HepG2 (cell line): ENCODE measurements around the gene RPRD1A. TPM values are rescaled to one million over a fixed set of nuclear protein-coding genes. Genes with fewer than 3 reads are reported as not detected.

Source experiments
- CEBPB ChIP-seq: IDR thresholded peaks from 2 replicates; pipeline ENCODE4 v1.6.1; 2011; ENCODE audit warnings: low read depth, low read length, improper control_type of control experiment, borderline replicate concordance
- CEBPZ ChIP-seq: IDR thresholded peaks from 2 replicates; pipeline ENCODE4 v1.6.1; 2012; ENCODE audit warnings: low read length, improper control_type of control experiment
- GPN1 ChIP-seq: sonication (generic); formaldehyde crosslinking; IDR thresholded peaks from 2 replicates; pipeline ENCODE4 v1.5.1; 2020; ENCODE audit warnings: missing genetic modification reagents, borderline replicate concordance
- IRX3 ChIP-seq: sonication (generic); formaldehyde crosslinking; IDR thresholded peaks from 2 replicates; pipeline ENCODE4 v1.8.1; 2023; ENCODE audit warnings: mild to moderate bottlenecking, low read depth, missing genetic modification reagents, borderline replicate concordance
- SMAD9 ChIP-seq: sonication (generic); formaldehyde crosslinking; IDR thresholded peaks from 2 replicates; pipeline ENCODE4 v1.5.1; 2020; ENCODE audit warnings: mild to moderate bottlenecking, missing genetic modification reagents
- TBP ChIP-seq: sonication (generic); formaldehyde crosslinking; IDR thresholded peaks from 2 replicates; pipeline ENCODE4 v1.5.0; 2020; ENCODE audit warnings: missing genetic modification reagents
- THYN1 ChIP-seq: sonication (generic); formaldehyde crosslinking; IDR thresholded peaks from 2 replicates; pipeline ENCODE4 v1.8.1; 2023; ENCODE audit warnings: low read depth, mild to moderate bottlenecking, moderate library complexity, missing genetic modification reagents, borderline replicate concordance
- TSC22D2 ChIP-seq: sonication (generic); formaldehyde crosslinking; IDR thresholded peaks from 2 replicates; pipeline ENCODE4 v1.5.1; 2020; ENCODE audit warnings: missing genetic modification reagents, mild to moderate bottlenecking, borderline replicate concordance
- U2AF2 ChIP-seq: fragments of 200-400 bp; formaldehyde crosslinking; IDR thresholded peaks from 2 replicates; pipeline ENCODE4 v1.6.1; 2017; ENCODE audit warnings: low read depth, mild to moderate bottlenecking, low read length
- ZNF20 ChIP-seq: sonication (generic); formaldehyde crosslinking; IDR thresholded peaks from 2 replicates; pipeline ENCODE4 v1.4.0; 2020; ENCODE audit warnings: mild to moderate bottlenecking, moderate library complexity, missing genetic modification reagents
- ZNF674 ChIP-seq: sonication (generic); formaldehyde crosslinking; IDR thresholded peaks from 2 replicates; pipeline ENCODE4 v1.5.0; 2020; ENCODE audit warnings: low read depth, mild to moderate bottlenecking, missing genetic modification reagents
- ZNF737 ChIP-seq: sonication (generic); formaldehyde crosslinking; IDR thresholded peaks from 2 replicates; pipeline ENCODE4 v1.5.0; 2020; ENCODE audit warnings: missing genetic modification reagents, mild to moderate bottlenecking, borderline replicate concordance
- polyA plus RNA-seq, 8 experiments: library from polyadenylated mRNA; depleted of rRNA in 3 of 8; stranded (reverse) in 7 of 8; unstranded in 1 of 8; fragments of >200 nt; fragmentation: Illumina TruSeq in 4 of 8; extraction: Trizol in 4 of 8; gene quantifications; 2 replicates each; pipeline versions ENCODE4 v1.2.1 to v1.2.3, GENCODE V29; 2011 to 2016; ENCODE audit warnings: low read depth in 4 of 8, missing spikeins in 1 of 8, mixed read lengths in 1 of 8; ENCODE audit not compliant: insufficient read depth in 1 of 8
- total RNA-seq, 5 experiments: library from RNA; depleted of rRNA; stranded (reverse); fragments of >200 nt; fragmentation: Illumina TruSeq; extraction: Trizol; gene quantifications; 2 replicates each; pipeline ENCODE4 v1.2.3, GENCODE V29; 2016; ENCODE audit warnings: low read depth in 1 of 5
- TF ChIP-seq, protein P1 (sequence below): IDR thresholded peaks from 2 replicates; pipeline ENCODE4 v1.6.1; 2016; ENCODE audit warnings: low read depth
- TF ChIP-seq, protein P2 (sequence below): IDR thresholded peaks from 2 replicates; pipeline ENCODE4 v1.6.1; 2016; ENCODE audit warnings: mild to moderate bottlenecking, missing biosample characterization, missing genetic modification reagents
- TF ChIP-seq, protein P3 (sequence below): IDR thresholded peaks from 2 replicates; pipeline ENCODE4 v1.6.1; 2016
- TF ChIP-seq, protein P4 (sequence below): sonication (generic); formaldehyde crosslinking; IDR thresholded peaks from 2 replicates; pipeline ENCODE4 v1.9.0; 2021; ENCODE audit warnings: missing genetic modification reagents, borderline replicate concordance
- TF ChIP-seq, protein P5 (sequence below): IDR thresholded peaks from 2 replicates; pipeline ENCODE4 v1.6.1; 2016; ENCODE audit warnings: control low read depth

Gene RPRD1A
- total and polyA plus RNA-seq, 2 of the 13 experiments (the other 11 are each of a cell fraction or from before 2014, with no cell fraction given): 42.5 to 78.2 TPM

DNA sequence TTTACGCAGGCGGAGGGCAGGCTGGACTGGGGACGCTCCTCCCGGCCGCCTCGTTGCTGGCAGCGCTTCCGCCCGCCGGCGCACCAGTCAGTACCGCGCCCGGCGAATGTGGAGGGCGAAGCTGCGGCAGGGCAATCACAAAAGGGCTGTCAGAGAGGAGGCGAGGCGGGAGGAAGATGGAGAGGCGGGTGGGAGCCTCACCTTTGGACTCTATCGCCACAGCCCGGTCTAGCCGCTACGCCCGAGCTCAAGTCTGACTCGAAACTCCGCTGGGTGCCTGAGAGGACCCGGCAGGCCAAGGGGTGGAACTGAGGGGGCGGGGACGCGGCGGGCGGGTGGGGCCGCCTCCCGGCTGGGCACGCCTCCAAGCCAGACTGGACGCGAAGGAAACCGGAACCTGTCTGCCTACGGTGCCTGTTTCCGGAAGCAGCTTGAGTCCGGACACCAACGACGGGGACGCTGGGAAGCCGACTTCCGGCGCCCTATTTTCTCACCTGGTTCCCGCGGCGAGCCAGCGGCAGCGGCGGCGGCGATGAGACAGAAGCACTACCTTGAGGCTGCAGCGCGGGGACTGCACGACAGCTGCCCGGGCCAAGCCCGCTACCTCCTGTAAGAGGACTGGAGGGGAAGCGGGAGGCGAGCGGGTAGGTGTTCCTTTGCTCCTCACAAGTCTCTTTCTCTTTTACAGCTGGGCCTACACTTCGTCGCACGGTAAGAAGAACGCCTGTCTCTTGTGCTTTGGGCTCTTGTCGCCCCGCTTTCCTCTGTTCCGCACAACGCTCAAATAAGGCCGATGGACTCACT, 95.0 kb downstream of the RPRD1A start, which contains the start of gene RMP24 (continued):
- TF ChIP-seq, protein P1, sequence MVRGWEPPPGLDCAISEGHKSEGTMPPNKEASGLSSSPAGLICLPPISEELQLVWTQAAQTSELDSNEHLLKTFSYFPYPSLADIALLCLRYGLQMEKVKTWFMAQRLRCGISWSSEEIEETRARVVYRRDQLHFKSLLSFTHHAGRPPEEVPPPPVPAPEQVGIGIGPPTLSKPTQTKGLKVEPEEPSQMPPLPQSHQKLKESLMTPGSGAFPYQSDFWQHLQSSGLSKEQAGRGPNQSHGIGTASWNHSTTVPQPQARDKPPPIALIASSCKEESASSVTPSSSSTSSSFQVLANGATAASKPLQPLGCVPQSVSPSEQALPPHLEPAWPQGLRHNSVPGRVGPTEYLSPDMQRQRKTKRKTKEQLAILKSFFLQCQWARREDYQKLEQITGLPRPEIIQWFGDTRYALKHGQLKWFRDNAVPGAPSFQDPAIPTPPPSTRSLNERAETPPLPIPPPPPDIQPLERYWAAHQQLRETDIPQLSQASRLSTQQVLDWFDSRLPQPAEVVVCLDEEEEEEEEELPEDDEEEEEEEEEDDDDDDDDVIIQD (CRISPR knock-in tag): no peak; the same call in 1 of the 2 replicates
- TF ChIP-seq CEBPB: no peak
- TF ChIP-seq THYN1 (CRISPR knock-in tag): 0 out of 2 replicates have a peak, but pooled peaks have one; percentile 78
- TF ChIP-seq TSC22D2 (CRISPR knock-in tag): no peak; the same call in 1 of the 2 replicates
- 0 out of 2 replicates have a peak, but pooled peaks have one; percentile 27 for TF ChIP-seq TBP (CRISPR knock-in tag)
- no peak for TF ChIP-seq U2AF2
- no peak for TF ChIP-seq ZNF737 (CRISPR knock-in tag)
- TF ChIP-seq CEBPZ: no peak
- TF ChIP-seq, protein P2, sequence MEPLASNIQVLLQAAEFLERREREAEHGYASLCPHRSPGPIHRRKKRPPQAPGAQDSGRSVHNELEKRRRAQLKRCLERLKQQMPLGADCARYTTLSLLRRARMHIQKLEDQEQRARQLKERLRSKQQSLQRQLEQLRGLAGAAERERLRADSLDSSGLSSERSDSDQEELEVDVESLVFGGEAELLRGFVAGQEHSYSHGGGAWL (CRISPR knock-in tag): peak; percentile 63; the same call in 1 of the 2 replicates
- TF ChIP-seq, protein P3, sequence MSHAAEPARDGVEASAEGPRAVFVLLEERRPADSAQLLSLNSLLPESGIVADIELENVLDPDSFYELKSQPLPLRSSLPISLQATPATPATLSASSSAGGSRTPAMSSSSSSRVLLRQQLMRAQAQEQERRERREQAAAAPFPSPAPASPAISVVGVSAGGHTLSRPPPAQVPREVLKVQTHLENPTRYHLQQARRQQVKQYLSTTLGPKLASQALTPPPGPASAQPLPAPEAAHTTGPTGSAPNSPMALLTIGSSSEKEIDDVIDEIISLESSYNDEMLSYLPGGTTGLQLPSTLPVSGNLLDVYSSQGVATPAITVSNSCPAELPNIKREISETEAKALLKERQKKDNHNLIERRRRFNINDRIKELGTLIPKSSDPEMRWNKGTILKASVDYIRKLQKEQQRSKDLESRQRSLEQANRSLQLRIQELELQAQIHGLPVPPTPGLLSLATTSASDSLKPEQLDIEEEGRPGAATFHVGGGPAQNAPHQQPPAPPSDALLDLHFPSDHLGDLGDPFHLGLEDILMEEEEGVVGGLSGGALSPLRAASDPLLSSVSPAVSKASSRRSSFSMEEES (CRISPR knock-in tag): 0 out of 2 replicates have a peak, but pooled peaks have one; percentile 35
- peak; percentile 43; the same call in 1 of the 2 replicates for TF ChIP-seq IRX3 (CRISPR knock-in tag)
- TF ChIP-seq ZNF674: no peak
- 0 out of 2 replicates have a peak, but pooled peaks have one; percentile 36 for TF ChIP-seq SMAD9 (CRISPR knock-in tag)
- no peak for TF ChIP-seq GPN1 (CRISPR knock-in tag)
- TF ChIP-seq, protein P4, sequence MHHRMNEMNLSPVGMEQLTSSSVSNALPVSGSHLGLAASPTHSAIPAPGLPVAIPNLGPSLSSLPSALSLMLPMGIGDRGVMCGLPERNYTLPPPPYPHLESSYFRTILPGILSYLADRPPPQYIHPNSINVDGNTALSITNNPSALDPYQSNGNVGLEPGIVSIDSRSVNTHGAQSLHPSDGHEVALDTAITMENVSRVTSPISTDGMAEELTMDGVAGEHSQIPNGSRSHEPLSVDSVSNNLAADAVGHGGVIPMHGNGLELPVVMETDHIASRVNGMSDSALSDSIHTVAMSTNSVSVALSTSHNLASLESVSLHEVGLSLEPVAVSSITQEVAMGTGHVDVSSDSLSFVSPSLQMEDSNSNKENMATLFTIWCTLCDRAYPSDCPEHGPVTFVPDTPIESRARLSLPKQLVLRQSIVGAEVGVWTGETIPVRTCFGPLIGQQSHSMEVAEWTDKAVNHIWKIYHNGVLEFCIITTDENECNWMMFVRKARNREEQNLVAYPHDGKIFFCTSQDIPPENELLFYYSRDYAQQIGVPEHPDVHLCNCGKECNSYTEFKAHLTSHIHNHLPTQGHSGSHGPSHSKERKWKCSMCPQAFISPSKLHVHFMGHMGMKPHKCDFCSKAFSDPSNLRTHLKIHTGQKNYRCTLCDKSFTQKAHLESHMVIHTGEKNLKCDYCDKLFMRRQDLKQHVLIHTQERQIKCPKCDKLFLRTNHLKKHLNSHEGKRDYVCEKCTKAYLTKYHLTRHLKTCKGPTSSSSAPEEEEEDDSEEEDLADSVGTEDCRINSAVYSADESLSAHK (CRISPR knock-in tag): no peak
- TF ChIP-seq, protein P5, sequence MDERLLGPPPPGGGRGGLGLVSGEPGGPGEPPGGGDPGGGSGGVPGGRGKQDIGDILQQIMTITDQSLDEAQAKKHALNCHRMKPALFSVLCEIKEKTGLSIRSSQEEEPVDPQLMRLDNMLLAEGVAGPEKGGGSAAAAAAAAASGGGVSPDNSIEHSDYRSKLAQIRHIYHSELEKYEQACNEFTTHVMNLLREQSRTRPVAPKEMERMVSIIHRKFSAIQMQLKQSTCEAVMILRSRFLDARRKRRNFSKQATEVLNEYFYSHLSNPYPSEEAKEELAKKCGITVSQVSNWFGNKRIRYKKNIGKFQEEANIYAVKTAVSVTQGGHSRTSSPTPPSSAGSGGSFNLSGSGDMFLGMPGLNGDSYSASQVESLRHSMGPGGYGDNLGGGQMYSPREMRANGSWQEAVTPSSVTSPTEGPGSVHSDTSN (CRISPR knock-in tag): no peak
- 0 out of 2 replicates have a peak, but pooled peaks have one; percentile 31 for TF ChIP-seq ZNF20 (CRISPR knock-in tag)
